Measurements from ENCODE around the gene RAB11A.

Gene RAB11A

GRCh38 chr15:65869126-65869953, at the start of gene RAB11A:
RAB11A (plus strand) TSS chr15:65869491; CDS start chr15:65869586, 95 bp downstream.
- peak; percentile 93 for DNase-seq

DNA sequence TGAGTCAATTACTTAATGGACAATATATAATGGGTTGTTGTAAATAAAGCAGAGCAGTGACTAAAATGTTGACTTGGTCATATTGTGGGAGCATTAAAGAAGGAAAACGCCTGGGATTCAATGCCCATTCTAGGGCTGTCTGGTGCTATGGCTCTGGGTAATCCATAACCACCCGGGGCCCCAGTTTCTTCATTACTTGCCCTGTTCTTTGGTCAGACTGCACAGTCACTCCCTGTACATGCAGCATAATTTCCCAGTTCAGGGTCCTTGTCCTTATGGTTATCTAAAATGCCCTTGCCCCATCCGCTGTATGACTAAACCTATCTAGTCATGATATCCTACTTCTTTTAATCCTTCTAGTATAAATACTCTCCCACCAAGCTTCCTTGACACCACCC, 49.7 kb upstream of the RAB11A start:
- no peak for DNase-seq

DNA sequence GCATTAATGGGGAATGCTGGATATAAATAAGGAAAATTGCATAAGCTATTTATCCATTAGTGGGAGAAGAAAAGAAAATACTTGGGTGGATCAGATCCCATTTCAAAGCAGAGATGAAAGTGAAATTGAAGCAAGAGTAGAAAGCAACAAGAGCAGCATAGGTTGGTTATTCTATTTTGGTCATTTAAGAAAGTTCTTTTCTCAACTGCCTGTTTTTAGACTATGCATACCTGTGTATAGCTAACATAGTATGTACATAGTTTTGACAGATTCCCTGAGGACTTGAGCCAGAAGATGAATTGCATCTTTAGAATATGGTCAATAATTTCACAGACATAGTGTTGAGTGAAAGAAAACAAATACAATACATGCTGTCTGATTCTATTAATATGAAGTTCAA, 48.2 kb upstream of the RAB11A start:
- no peak for DNase-seq

DNA sequence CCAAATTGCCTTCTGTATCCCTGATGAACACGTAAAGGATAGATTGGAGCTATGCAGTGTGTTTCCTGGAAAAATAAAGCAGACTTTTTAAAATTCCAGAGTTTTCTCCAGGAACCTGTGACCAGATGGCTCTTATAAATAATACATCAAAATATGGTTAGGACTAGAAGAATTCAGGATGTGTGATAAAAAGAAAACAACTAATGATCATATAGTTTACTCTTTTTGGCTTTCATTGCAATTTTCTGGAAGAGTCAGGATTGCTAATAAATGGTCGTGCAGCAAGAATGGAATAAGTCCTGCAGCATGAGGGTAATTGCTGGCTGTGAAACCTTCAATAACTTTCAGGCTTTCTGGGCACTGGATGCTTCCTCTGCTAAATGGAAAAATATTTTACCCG, 47.0 kb upstream of the RAB11A start:
- no peak for DNase-seq

- no peak for DNase-seq
These were observed 45.1 kb upstream of the RAB11A start for GRCh38 chr15:65824031-65824743.

GRCh38 chr15:65824941-65825544, 44.2 kb upstream of the RAB11A start:
- no peak for DNase-seq

DNA sequence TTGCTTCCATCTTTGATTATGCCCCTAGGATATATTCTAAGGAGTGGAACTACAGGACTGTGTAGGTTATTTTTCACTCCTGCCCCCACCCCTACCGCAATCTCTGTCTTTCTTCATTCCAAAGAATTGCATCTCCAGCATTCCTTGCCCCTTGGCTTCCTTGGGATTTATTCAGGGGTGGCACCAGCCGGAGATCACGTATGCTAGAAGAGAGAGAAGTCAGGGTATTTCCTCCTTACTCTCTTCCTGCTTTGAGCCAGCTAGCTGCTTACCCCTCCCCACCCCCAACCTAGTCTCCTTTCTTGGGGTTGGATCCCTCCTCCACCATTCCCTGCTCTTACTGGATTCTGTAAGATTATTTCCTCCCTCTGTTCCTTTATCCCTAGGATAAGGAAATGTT, 42.2 kb upstream of the RAB11A start:
- DNase-seq: no peak

DNA sequence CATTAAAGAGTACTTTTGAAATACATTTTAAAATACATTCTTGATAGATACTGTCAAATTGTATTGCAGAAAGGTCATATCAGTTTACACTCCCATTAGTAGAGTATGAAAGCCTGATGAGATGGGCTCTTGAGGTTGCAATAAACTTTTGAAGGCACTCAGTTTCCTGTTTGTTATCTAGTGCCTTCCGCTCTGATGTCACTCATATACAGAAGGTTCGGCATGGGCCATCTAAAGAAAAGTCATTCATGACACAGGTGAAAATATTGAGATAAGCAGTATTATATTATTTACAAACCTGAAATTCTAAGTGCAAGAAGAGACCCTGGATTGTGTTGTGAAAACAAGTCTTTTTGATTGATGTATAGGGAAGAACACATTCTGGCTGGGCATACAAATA, 40.7 kb upstream of the RAB11A start:
- no peak for DNase-seq

DNA sequence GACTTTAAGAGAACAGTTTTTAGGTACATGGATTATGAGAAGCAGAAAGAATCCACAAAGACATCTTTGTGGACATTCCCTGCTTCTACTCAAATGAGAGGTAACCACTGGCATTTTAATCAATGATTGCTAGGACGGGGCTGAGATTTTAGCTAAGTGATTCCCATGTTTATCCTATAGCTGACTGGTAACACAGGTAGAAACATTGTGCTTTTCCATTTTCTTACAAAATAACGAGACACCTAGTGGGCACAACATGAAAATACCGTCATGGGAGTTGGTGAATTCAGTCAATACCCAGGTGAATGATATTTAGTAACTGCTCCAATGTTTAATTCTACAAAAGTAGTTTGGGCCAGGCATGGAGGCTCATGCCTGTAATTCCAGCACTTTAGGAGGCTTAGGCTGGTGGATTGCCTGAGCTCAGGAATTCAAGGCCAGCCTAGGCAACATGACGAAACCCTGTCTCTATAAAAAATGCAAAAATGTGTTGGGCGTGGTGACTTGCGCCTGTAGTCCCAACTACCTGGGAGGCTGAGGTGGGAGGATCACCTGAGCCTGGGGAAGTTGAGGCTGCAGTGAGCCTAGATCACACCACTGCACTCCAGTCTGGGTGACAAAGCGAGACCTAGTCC, 40.0 kb upstream of the RAB11A start:
- DNase-seq: no peak

GRCh38 chr15:65832549-65833364, 36.5 kb upstream of the RAB11A start:
- peak; percentile 23 for DNase-seq

- no peak for DNase-seq
These were observed 35.6 kb upstream of the RAB11A start for GRCh38 chr15:65833501-65834205.

GRCh38 chr15:65834603-65835282, 34.5 kb upstream of the RAB11A start:
- no peak for DNase-seq

DNA sequence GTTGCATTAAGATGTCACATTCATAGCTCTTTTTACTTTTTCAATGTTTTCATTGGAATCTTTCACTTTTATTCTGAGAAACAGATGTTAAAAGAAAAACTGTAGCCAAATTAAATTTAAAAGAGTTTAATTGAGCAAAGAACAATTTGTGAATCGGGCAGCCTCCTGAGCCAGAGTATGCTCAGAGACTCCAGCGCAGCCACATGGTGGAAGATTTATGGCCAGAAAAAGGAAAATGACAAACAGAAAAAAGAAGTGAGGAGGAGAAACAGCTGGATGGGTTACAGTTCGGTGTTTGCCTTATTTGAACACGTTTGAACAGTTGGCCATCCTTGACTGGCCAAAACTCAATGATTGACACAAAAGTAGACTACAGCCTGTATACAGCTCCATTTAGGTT, 33.8 kb upstream of the RAB11A start:
- no peak for DNase-seq

- no peak for DNase-seq
These were observed 32.6 kb upstream of the RAB11A start for GRCh38 chr15:65836665-65837064.

DNA sequence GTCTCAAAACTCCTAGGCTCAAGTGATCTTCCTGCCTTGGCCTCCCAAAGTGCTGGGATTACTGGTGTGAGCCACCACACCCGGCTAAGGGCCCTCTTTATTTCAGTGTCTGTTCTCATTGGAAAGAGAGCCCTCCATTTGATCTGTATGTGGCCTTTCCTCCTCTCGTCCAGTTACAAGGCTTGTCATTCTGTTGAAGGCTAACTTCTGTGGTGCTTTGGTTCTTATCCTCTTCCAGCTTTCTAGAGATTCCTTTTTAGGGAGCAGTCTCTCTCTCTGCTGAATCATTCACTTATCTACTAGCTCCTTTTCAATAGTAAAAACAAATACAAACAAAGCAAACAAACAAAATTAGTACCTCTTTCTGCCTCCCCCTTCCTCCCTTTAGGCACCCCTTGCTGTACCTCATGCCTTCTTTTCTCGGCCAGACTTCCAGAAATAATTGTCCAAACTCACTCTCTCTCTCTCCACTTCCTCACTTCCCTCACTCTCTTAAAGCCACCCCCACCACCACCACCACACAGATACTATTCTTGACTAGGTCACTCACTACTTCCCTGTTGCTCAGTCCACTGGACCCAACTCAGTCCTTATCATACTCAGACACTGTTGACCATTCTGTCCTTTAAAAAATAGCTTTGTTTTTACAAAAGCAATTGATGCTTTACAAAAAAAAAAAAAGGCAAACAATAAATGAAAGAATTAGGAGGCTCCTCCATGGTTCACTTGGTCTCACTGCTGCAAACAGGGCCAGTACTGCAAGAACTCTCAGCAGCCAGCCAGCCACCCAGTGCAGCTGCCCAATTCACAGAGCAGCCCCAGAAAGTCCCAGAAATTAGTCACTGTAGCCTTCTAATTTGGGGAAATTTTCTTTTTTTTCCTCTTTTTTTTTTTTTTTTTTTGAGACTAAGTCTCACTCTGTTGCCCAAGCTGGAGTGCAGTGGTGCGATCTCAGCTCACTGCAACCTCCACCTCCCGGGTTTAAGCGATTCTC, 31.7 kb upstream of the RAB11A start:
- no peak for DNase-seq

GRCh38 chr15:65839354-65839901, 29.9 kb upstream of the RAB11A start:
- no peak for DNase-seq

- no peak for DNase-seq
These were observed 29.3 kb upstream of the RAB11A start for GRCh38 chr15:65839985-65840384.

GRCh38 chr15:65841121-65841930, 28.0 kb upstream of the RAB11A start:
- DNase-seq: no peak

Data from stimulated activated naive CD4-positive, alpha-beta T cell treated with Interleukin-2 at 50 U/mL for 16 hours (primary cell).